ENCODE measurements around the gene GPRC5C. TPM values are rescaled to one million over a fixed set of nuclear protein-coding genes. Genes with fewer than 3 reads are reported as not detected.

The GPRC5C gene
- total and polyA plus RNA-seq, 9 of the 15 experiments (the other 6 are each of a cell fraction or from before 2014, with no cell fraction given): 0.28 to 9.0 (median 4.1) TPM

DNA sequence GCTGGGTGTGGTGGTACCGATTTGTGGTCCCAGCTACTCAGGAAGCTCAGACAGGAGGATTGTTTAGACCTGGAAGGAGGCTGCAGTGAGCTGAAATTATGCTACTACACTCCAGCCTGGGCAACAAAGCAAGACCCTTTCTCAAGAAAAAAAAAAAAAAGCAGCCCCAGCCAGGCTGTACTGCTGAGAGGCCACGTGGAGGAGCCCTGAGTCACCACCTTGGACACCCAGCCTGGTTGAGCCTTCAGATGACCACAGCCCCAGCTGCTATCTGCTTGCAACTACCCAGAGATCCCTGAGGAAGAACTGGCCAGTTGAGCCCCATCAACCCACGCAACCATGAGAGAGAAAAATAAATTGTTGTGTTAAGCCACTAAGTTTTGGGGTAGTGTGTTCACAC is 23.6 kb upstream of the GPRC5C start (continued):
- TF ChIP-seq GABPA (tag; conservative IDR thresholded peaks at IDR 0.05; ENCODE audit: low read depth) (no peak), BRD9 (IDR thresholded peaks at IDR 0.05; ENCODE audit: low read depth, partially characterized antibody) (no peak), ZNF518B (CRISPR knock-in tag; IDR thresholded peaks at IDR 0.05) (no peak), SOX6 (IDR thresholded peaks at IDR 0.05) (no peak), POLR2AphosphoS5 (IDR thresholded peaks at IDR 0.05; ENCODE audit: control insufficient read depth, insufficient read depth, low read depth, low read length) (no peak), SIN3A (IDR thresholded peaks at IDR 0.05; ENCODE audit: borderline replicate concordance in 2 of 2, control insufficient read depth in 1 of 2, low read depth in 2 of 2, low read length in 2 of 2) (no peak), NKRF (IDR thresholded peaks at IDR 0.05; ENCODE audit: borderline replicate concordance) (no peak), ZBTB26 (CRISPR knock-in tag; IDR thresholded peaks at IDR 0.05) (no peak), RCOR1 (IDR thresholded peaks at IDR 0.05; ENCODE audit: borderline replicate concordance in 1 of 2, low read depth in 2 of 2, low read length in 2 of 2) (peak in 1 of 2 experiments; percentile 26; a peak in 1 of 4 replicates), COPS2 (conservative IDR thresholded peaks at IDR 0.05) (no peak), ZNF12 (CRISPR knock-in tag; IDR thresholded peaks at IDR 0.05) (no peak), ETV5 (CRISPR knock-in tag; IDR thresholded peaks at IDR 0.05; ENCODE audit: low read depth) (no peak), CBX3 (IDR thresholded peaks at IDR 0.05; ENCODE audit: borderline replicate concordance in 1 of 2, low read length in 2 of 2) (peak in 1 of 2 experiments; percentile 31; a peak in 1 of 3 replicates), U2AF1 (optimal IDR thresholded peaks at IDR 0.05; ENCODE audit: low read depth, low read length) (no peak), ZNF239 (CRISPR knock-in tag; IDR thresholded peaks at IDR 0.05) (no peak), GATAD2B (IDR thresholded peaks at IDR 0.05; ENCODE audit: borderline replicate concordance) (no peak), NFXL1 (CRISPR knock-in tag; IDR thresholded peaks at IDR 0.05) (no peak), RBM25 (IDR thresholded peaks at IDR 0.05; ENCODE audit: low read depth, low read length, severe bottlenecking) (no peak)
- TF ChIP-seq, protein P1, sequence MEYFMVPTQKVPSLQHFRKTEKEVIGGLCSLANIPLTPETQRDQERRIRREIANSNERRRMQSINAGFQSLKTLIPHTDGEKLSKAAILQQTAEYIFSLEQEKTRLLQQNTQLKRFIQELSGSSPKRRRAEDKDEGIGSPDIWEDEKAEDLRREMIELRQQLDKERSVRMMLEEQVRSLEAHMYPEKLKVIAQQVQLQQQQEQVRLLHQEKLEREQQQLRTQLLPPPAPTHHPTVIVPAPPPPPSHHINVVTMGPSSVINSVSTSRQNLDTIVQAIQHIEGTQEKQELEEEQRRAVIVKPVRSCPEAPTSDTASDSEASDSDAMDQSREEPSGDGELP (CRISPR knock-in tag; IDR thresholded peaks at IDR 0.05; ENCODE audit: borderline replicate concordance): peak; percentile 95
- TF ChIP-seq, protein P2, sequence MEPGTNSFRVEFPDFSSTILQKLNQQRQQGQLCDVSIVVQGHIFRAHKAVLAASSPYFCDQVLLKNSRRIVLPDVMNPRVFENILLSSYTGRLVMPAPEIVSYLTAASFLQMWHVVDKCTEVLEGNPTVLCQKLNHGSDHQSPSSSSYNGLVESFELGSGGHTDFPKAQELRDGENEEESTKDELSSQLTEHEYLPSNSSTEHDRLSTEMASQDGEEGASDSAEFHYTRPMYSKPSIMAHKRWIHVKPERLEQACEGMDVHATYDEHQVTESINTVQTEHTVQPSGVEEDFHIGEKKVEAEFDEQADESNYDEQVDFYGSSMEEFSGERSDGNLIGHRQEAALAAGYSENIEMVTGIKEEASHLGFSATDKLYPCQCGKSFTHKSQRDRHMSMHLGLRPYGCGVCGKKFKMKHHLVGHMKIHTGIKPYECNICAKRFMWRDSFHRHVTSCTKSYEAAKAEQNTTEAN (CRISPR knock-in tag; IDR thresholded peaks at IDR 0.05): no peak
